A549 (cell line): Measurements from ENCODE around the gene LCN15. TPM values are rescaled to one million over a fixed set of nuclear protein-coding genes. Genes with fewer than 3 reads are reported as not detected.

Experiments
- ATAC-seq, 2 experiments: fragments of 200-7000 bp in 1 of 2; fragments of >200 bp in 1 of 2; cut with Nextera tagmentation in 1 of 2; cut with Tn5 transposase in 1 of 2; 3 replicates each; pipeline versions ENCODE4 v1.8.0 to v1.9.1; 2018 to 2020; ENCODE audit warnings: mild to moderate bottlenecking in 1 of 2, moderate library complexity in 1 of 2
- CTCF ChIA-PET: fragments of 300-600 bp; sonication (Branson Sonifier 250); formaldehyde crosslinking; extraction: SDS; loops from one replicate; lab custom pipeline; 2021; ENCODE audit warnings: antibody characterized with exemption, inconsistent platforms; lab: Yijun Ruan, JAX
- POLR2A ChIA-PET: fragments of 350-600 bp; formaldehyde crosslinking; extraction: SDS; loops from one replicate; lab custom pipeline; 2021; ENCODE audit warnings: antibody characterized with exemption, inconsistent platforms; lab: Yijun Ruan, JAX
- DNase-seq, 2 experiments: peaks; one replicate each; pipeline versions ENCODE4 v3.0.0 to v3.0.0-alpha.2; 2011 to 2016; ENCODE audit warnings: low read depth in 1 of 2, low spot score in 1 of 2
- FAIRE-seq: peaks from 2 replicates; lab custom pipeline; 2011; peaks lifted over from hg19 to GRCh38; lab: Jason Lieb, UNC
- H3K27ac ChIP-seq, 2 experiments: fragments of >200 bp; sonication (Bioruptor Twin); formaldehyde crosslinking; 3 replicates each; pipeline ENCODE4 v1.5.1; 2016 to 2017
- H3K4me1 ChIP-seq: fragments of >200 bp; sonication (Bioruptor Twin); formaldehyde crosslinking; 3 replicates; pipeline ENCODE4 v1.6.1; 2016
- H3K4me2 ChIP-seq: fragments of >200 bp; sonication (Bioruptor Twin); formaldehyde crosslinking; 3 replicates; pipeline ENCODE4 v1.6.1; 2016
- H3K4me3 ChIP-seq: fragments of >200 bp; sonication (Bioruptor Twin); formaldehyde crosslinking; 3 replicates; pipeline ENCODE4 v1.5.1; 2016
- H3K9me3 ChIP-seq: fragments of >200 bp; sonication (Bioruptor Twin); formaldehyde crosslinking; 3 replicates; pipeline ENCODE4 v1.6.1; 2016
- EHF ChIP-seq: fragments of 250-450 bp; sonication (Bioruptor Pico); IDR thresholded peaks from 2 replicates; pipeline ENCODE4 v1.5.0; 2020; ENCODE audit warnings: mild to moderate bottlenecking
- EP300 ChIP-seq, 2 experiments: fragments of >200 bp; sonication (Bioruptor Twin); formaldehyde crosslinking; IDR thresholded peaks; 2 replicates in 1 of 2; 3 replicates in 1 of 2; pipeline ENCODE4 v1.6.1; 2016 to 2017
- FOXS1 ChIP-seq: fragments of 250-450 bp; sonication (Bioruptor Pico); IDR thresholded peaks from 2 replicates; pipeline ENCODE4 v1.5.0; 2020; ENCODE audit warnings: mild to moderate bottlenecking, moderate library complexity
- HEYL ChIP-seq: fragments of 250-450 bp; sonication (Bioruptor Pico); IDR thresholded peaks from 2 replicates; pipeline ENCODE4 v1.8.0; 2021; ENCODE audit warnings: mild to moderate bottlenecking, moderate library complexity
- HMGXB4 ChIP-seq: fragments of 250-450 bp; sonication (Bioruptor Pico); IDR thresholded peaks from 2 replicates; pipeline ENCODE4 v1.5.0; 2021; ENCODE audit warnings: mild to moderate bottlenecking, moderate library complexity, borderline replicate concordance
- JUN ChIP-seq, 2 experiments: fragments of >200 bp; sonication (Bioruptor Twin); formaldehyde crosslinking; IDR thresholded peaks; 2 replicates in 1 of 2; 3 replicates in 1 of 2; pipeline ENCODE4 v1.6.1; 2016 to 2017
- KDM5A ChIP-seq: fragments of 200-600 bp; sonication (generic); IDR thresholded peaks from 2 replicates; pipeline ENCODE4 v1.6.1; 2016; ENCODE audit warnings: antibody characterized with exemption, mild to moderate bottlenecking
- MYC ChIP-seq: IDR thresholded peaks from 2 replicates; pipeline ENCODE4 v1.6.1; 2012; ENCODE audit warnings: mild to moderate bottlenecking, inconsistent platforms, low read length, improper control_type of control experiment, borderline replicate concordance
- NPAS2 ChIP-seq: fragments of 250-450 bp; sonication (Bioruptor Pico); IDR thresholded peaks from 2 replicates; pipeline ENCODE4 v1.8.0; 2022; ENCODE audit warnings: mild to moderate bottlenecking, moderate library complexity, borderline replicate concordance
- NR3C1 ChIP-seq: fragments of >200 bp; sonication (Bioruptor Twin); formaldehyde crosslinking; IDR thresholded peaks from 3 replicates; pipeline ENCODE4 v1.6.1; 2017
- PHF8 ChIP-seq: fragments of 200-600 bp; sonication (generic); IDR thresholded peaks from 2 replicates; pipeline ENCODE4 v1.6.1; 2016; ENCODE audit warnings: low read depth, mild to moderate bottlenecking, antibody characterized with exemption, moderate library complexity, borderline replicate concordance
- POLR2A ChIP-seq: IDR thresholded peaks from 2 replicates; pipeline ENCODE4 v1.6.1; 2012; ENCODE audit warnings: mild to moderate bottlenecking, low read length
- POLR2AphosphoS2 ChIP-seq: conservative IDR thresholded peaks from 2 replicates; pipeline ENCODE4 v1.6.1; 2012; ENCODE audit warnings: low read length, improper control_type of control experiment, inconsistent platforms
- RAD21 ChIP-seq, 2 experiments: fragments of >200 bp in 1 of 2; sonication (Bioruptor Twin) in 1 of 2; formaldehyde crosslinking in 1 of 2; IDR thresholded peaks in 1 of 2; conservative IDR thresholded peaks in 1 of 2; 2 replicates in 1 of 2; 3 replicates in 1 of 2; pipeline ENCODE4 v1.6.1; 2012 to 2018; ENCODE audit warnings: inconsistent platforms in 1 of 2
- RARB ChIP-seq: fragments of 250-450 bp; sonication (Bioruptor Pico); IDR thresholded peaks from 2 replicates; pipeline ENCODE4 v1.8.0; 2021; ENCODE audit warnings: mild to moderate bottlenecking, moderate library complexity
- RFX5 ChIP-seq: fragments of 450-650 bp; IDR thresholded peaks from 2 replicates; pipeline ENCODE4 v1.7.1; 2014; ENCODE audit warnings: antibody characterized with exemption, mild to moderate bottlenecking, moderate library complexity
- RNF2 ChIP-seq: fragments of 200-600 bp; sonication (generic); IDR thresholded peaks from 2 replicates; pipeline ENCODE4 v1.6.1; 2016; ENCODE audit warnings: low read depth, mild to moderate bottlenecking, antibody characterized with exemption, moderate library complexity, borderline replicate concordance
- TP53 ChIP-seq: fragments of 250-450 bp; sonication (Bioruptor Pico); IDR thresholded peaks from 2 replicates; pipeline ENCODE4 v1.5.0; 2021; ENCODE audit warnings: mild to moderate bottlenecking, moderate library complexity
- ZFP36 ChIP-seq: fragments of 450-650 bp; IDR thresholded peaks from 2 replicates; pipeline ENCODE4 v1.6.1; 2014; ENCODE audit warnings: borderline replicate concordance; ENCODE audit not compliant: partially characterized antibody
- ZSCAN20 ChIP-seq: fragments of 250-450 bp; sonication (Bioruptor Pico); IDR thresholded peaks from 2 replicates; pipeline ENCODE4 v1.8.0; 2022; ENCODE audit warnings: mild to moderate bottlenecking, moderate library complexity
- WGBS: methylation state at CpG from one replicate; pipeline ENCODE4 v1.1.6; 2017; ENCODE audit errors: missing lambda C conversion rate; 5-methylcytosine and 5-hydroxymethylcytosine counted together
- polyA plus RNA-seq, 4 experiments: library from polyadenylated mRNA; depleted of rRNA in 3 of 4; stranded (reverse); fragments of >200 nt; fragmentation: RNase III in 1 of 4; extraction: RNeasy Plus Mini Kit Qiagen cat#74134 plus additional on column Dnase treatment in 1 of 4; gene quantifications; 2 replicates in 3 of 4; 3 replicates in 1 of 4; pipeline ENCODE4 v1.2.3, GENCODE V29; 2011 to 2017
- TF ChIP-seq, protein P1 (sequence below): IDR thresholded peaks from 2 replicates; pipeline ENCODE4 v1.6.1; 2012; ENCODE audit warnings: low read depth, borderline replicate concordance
- TF ChIP-seq, protein P2 (sequence below): IDR thresholded peaks from 2 replicates; pipeline ENCODE4 v1.6.1; 2012
- TF ChIP-seq, protein P3 (sequence below): fragments of 250-450 bp; sonication (Bioruptor Pico); IDR thresholded peaks from 2 replicates; pipeline ENCODE4 v1.5.0; 2020; ENCODE audit warnings: low read depth, mild to moderate bottlenecking, moderate library complexity
- TF ChIP-seq, protein P4 (sequence below): fragments of 450-650 bp; IDR thresholded peaks from 2 replicates; pipeline ENCODE4 v1.6.1; 2014; ENCODE audit warnings: antibody characterized with exemption

Gene LCN15
- polyA plus RNA-seq, 2 of the 4 experiments (the other 2 are of a cell fraction): 0.09 to 0.10 TPM

DNA sequence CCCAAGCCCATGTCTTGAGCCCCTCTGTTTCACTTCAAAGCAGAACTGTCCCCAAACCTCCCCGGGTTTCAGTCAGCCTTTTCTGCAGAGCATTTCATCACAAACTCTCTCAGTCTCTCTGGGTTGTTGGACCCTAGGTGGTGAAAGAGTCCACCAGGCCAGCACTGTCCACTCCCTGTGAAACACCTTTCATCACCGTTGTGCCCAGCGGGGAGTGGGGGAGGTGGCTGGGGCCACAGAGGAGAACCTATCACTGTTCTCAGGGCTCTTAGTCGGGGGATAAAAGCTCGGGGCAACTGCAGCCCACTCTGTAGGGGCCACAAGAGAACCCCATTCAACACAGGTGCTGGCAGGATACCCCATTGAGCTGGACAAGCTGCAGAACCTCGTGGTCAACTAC is 38.0 kb upstream of the LCN15 start:
- FAIRE-seq: no peak
- Histone ChIP-seq H3K4me2 (no peak overlapping the region), H3K27ac (no peak overlapping the region), H3K4me1 (peaks cover 30% of the 10 kb centered on the region), H3K4me3 (no peak overlapping the region), H3K9me3 (no peaks in the 10 kb centered on the region)
- no peak for DNase-seq
- TF ChIP-seq RFX5 (no peak), EHF (CRISPR knock-in tag) (no peak), MYC (no peak)
- TF ChIP-seq, protein P1, sequence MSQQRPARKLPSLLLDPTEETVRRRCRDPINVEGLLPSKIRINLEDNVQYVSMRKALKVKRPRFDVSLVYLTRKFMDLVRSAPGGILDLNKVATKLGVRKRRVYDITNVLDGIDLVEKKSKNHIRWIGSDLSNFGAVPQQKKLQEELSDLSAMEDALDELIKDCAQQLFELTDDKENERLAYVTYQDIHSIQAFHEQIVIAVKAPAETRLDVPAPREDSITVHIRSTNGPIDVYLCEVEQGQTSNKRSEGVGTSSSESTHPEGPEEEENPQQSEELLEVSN: no peak
- ATAC-seq: no peak
- WGBS: 89% methylated on average over 6 of the region's 6 CpGs
- CTCF ChIA-PET: interaction anchor here (0.6 to 9.9 kb wide), 7 partner anchors 10 to 70 kb away, joined by 3 to 110 read pairs (median 3); partner anchors contain the start of gene TMEM141
- POLR2A ChIA-PET: no interaction called here

DNA sequence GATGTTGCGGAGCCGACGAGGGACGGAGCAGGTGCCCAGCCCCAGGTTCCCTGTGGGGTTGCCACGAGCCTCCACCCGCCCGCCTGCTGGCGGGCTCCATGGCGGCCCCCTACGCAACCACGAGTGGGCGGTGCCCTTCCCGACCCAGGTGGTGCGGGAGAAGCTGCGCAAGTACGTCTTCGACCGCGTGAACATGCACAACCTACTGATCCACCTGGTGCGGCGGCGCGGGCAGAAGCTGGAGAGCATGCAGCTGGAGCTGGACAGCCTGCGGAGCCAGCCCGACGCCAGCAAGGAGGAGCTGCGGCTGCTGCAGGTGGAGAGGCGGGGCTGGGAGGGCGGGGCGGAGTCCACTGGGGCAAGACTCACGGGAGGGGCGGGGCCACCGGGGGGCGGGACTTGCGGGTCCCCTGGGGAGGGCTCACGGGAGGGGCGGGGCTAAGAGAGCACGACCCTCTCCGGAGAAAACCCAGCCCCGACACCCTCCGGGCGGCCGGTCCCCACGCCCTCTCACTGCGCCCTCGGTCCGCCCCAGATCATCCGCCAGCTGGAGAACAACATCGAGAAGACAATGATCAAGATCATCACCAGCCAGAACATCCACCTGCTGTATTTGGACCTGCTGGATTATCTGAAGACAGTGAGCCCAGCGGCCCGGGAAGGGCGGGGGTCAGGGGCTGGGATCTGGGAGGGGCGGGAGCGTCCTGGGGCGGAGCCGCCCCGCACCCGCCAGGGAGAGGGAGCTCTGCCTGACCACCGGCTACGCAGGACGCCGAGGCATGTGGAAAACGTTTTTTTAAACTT is 35.7 kb upstream of the LCN15 start:
- ATAC-seq (peak; percentile 75 to 79), FAIRE-seq (no peak), DNase-seq (peak; percentile 76 to 89)
- 2% methylated on average over 22 of the region's 63 CpGs for WGBS
- ChIA-PET CTCF (interaction anchor here (0.7 to 9.9 kb wide), 10 partner anchors 8 to 235 kb away, joined by 3 to 110 read pairs (median 5); partner anchors contain the start of genes AJM1, RABL6 and TMEM141), POLR2A (interaction anchor here (0.6 to 1.7 kb wide), 4 partner anchors 9 to 173 kb away, joined by 3 to 10 read pairs (median 3); partner anchors contain the start of gene TMEM141)
- H3K9me3 ChIP-seq: no peaks in the 10 kb centered on the region
- H3K4me1 ChIP-seq: peaks cover 21% of the 10 kb centered on the region
- H3K27ac ChIP-seq: peak overlapping the region; percentile 53 to 81
- H3K4me2 ChIP-seq: peak overlapping the region; percentile 97
- no peak for TF ChIP-seq POLR2AphosphoS2
- TF ChIP-seq, protein P2, sequence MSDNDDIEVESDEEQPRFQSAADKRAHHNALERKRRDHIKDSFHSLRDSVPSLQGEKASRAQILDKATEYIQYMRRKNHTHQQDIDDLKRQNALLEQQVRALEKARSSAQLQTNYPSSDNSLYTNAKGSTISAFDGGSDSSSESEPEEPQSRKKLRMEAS: peak; percentile 48
- no peak for TF ChIP-seq HMGXB4
- TF ChIP-seq NR3C1: no peak
- TF ChIP-seq RNF2: no peak
- TF ChIP-seq, protein P3, sequence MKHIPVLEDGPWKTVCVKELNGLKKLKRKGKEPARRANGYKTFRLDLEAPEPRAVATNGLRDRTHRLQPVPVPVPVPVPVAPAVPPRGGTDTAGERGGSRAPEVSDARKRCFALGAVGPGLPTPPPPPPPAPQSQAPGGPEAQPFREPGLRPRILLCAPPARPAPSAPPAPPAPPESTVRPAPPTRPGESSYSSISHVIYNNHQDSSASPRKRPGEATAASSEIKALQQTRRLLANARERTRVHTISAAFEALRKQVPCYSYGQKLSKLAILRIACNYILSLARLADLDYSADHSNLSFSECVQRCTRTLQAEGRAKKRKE: no peak
- TF ChIP-seq JUN (IDR thresholded peaks at IDR 0.05): peak in 1 of 2 experiments; percentile 54; a peak in 2 of 5 replicates
- peak; percentile 47 for TF ChIP-seq POLR2A
- no peak for TF ChIP-seq ZSCAN20 (CRISPR knock-in tag)
- TF ChIP-seq RARB: no peak
- TF ChIP-seq, protein P1: peak; percentile 83; the same call in 1 of the 2 replicates
- TF ChIP-seq FOXS1: no peak
- peak overlapping the region; percentile 49 for H3K4me3 ChIP-seq

- no peak for TF ChIP-seq NPAS2 (CRISPR knock-in tag)
- TF ChIP-seq TP53 (CRISPR knock-in tag): no peak
- no peak for TF ChIP-seq KDM5A
- TF ChIP-seq, protein P4, sequence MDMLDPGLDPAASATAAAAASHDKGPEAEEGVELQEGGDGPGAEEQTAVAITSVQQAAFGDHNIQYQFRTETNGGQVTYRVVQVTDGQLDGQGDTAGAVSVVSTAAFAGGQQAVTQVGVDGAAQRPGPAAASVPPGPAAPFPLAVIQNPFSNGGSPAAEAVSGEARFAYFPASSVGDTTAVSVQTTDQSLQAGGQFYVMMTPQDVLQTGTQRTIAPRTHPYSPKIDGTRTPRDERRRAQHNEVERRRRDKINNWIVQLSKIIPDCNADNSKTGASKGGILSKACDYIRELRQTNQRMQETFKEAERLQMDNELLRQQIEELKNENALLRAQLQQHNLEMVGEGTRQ: no peak
- TF ChIP-seq RAD21 (conservative IDR thresholded peaks at IDR 0.05 in 1 of 2, IDR thresholded peaks at IDR 0.05 in 1 of 2): no peak
- no peak for TF ChIP-seq ZFP36
- no peak for TF ChIP-seq PHF8
- TF ChIP-seq MYC: no peak
- TF ChIP-seq HEYL: no peak
- no peak for TF ChIP-seq POLR2AphosphoS2
- TF ChIP-seq EP300 (IDR thresholded peaks at IDR 0.05): no peak
- H3K4me3 ChIP-seq: peak overlapping the region; percentile 49
- FAIRE-seq (no peak), ATAC-seq (peak; percentile 9 to 32; a peak in 5 of 6 replicates), DNase-seq (no peak)
- ChIA-PET POLR2A (interaction anchor here (0.6 kb wide), 1 partner anchor 174 kb away, joined by 3 read pairs; no protein-coding TSS in a partner anchor), CTCF (interaction anchor here (1.4 to 9.9 kb wide), 6 partner anchors 7 to 236 kb away, joined by 3 to 110 read pairs (median 7); partner anchors contain the start of genes RABL6 and TMEM141)
- peak overlapping the region; percentile 53 to 81 for H3K27ac ChIP-seq
- H3K4me1 ChIP-seq: peaks cover 21% of the 10 kb centered on the region
- 13% methylated on average over 19 of the region's 35 CpGs for WGBS
- peak overlapping the region; percentile 97 for H3K4me2 ChIP-seq
- H3K9me3 ChIP-seq: no peaks in the 10 kb centered on the region
Observed at GRCh38 chr9:136799079-136799853, 34.9 kb upstream of the LCN15 start.
